Nephron (organoid): ENCODE measurements around the gene TMEM140.
"Not testable (repeated sequence)": the region's sequence is repeated elsewhere in the genome, so short reads cannot be mapped to it uniquely, and the experiment has no call there.

Experiments used
- H3K27ac Mint-ChIP-seq, 3 experiments: 2 replicates each; pipeline ENCODE4 v1.8.0; 2020; ENCODE audit warnings: mixed read lengths in 3 of 3, mild to moderate bottlenecking in 2 of 3, moderate library complexity in 1 of 3
- H3K27me3 Mint-ChIP-seq: 2 replicates; pipeline ENCODE4 v1.8.0; 2021; ENCODE audit warnings: low read depth, mild to moderate bottlenecking, moderate library complexity, mixed read lengths
- H3K36me3 Mint-ChIP-seq: 2 replicates; pipeline ENCODE4 v1.8.0; 2020; ENCODE audit warnings: low read depth, mixed read lengths
- H3K4me1 Mint-ChIP-seq: 2 replicates; pipeline ENCODE4 v1.8.0; 2020; ENCODE audit warnings: mixed read lengths
- H3K4me3 Mint-ChIP-seq, 3 experiments: 2 replicates each; pipeline ENCODE4 v1.8.0; 2020; ENCODE audit warnings: mild to moderate bottlenecking in 3 of 3, mixed read lengths in 3 of 3, moderate library complexity in 2 of 3
- H3K9me3 Mint-ChIP-seq: 2 replicates; pipeline ENCODE4 v1.8.0; 2020; ENCODE audit warnings: mixed read lengths
- TF ChIP-seq, protein P1 (sequence below), 3 experiments: fragments of 200-600 bp; sonication (generic); IDR thresholded peaks; one replicate each; pipeline ENCODE4 v1.5.0; 2021; ENCODE audit warnings: antibody characterized with exemption in 3 of 3; ENCODE audit not compliant: unreplicated experiment in 3 of 3

The TMEM140 gene

DNA sequence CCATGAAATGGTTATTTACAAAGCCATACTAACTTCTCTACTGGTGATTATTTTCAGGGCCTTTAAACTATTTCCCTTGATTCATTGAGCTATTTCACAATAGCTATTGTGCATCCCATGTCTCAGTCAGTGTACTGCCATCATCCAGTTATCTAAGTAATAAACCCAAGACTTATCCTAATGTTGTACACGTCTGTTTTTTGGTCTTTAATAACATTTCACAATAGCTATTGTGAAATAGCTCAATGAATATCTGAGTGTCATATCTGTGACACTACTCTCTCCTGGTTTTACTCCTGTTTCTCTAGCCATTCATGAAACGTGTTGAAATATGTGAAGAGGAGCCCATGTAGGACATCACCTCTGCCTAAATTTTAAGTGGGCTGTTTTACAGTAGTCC is 36.5 kb upstream of the TMEM140 start:
- Mint-ChIP-seq H3K36me3 (no peaks in the 10 kb centered on the region), H3K4me1 (no peaks in the 10 kb centered on the region), H3K27ac (no peak overlapping the region), H3K27me3 (no peaks in the 10 kb centered on the region), H3K4me3 (no peak overlapping the region), H3K9me3 (peaks cover 8% of the 10 kb centered on the region)
- TF ChIP-seq, protein P1, sequence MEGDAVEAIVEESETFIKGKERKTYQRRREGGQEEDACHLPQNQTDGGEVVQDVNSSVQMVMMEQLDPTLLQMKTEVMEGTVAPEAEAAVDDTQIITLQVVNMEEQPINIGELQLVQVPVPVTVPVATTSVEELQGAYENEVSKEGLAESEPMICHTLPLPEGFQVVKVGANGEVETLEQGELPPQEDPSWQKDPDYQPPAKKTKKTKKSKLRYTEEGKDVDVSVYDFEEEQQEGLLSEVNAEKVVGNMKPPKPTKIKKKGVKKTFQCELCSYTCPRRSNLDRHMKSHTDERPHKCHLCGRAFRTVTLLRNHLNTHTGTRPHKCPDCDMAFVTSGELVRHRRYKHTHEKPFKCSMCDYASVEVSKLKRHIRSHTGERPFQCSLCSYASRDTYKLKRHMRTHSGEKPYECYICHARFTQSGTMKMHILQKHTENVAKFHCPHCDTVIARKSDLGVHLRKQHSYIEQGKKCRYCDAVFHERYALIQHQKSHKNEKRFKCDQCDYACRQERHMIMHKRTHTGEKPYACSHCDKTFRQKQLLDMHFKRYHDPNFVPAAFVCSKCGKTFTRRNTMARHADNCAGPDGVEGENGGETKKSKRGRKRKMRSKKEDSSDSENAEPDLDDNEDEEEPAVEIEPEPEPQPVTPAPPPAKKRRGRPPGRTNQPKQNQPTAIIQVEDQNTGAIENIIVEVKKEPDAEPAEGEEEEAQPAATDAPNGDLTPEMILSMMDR (IDR thresholded peaks at IDR 0.05; ENCODE audit: unreplicated experiment in 3 of 3) = no peak

DNA sequence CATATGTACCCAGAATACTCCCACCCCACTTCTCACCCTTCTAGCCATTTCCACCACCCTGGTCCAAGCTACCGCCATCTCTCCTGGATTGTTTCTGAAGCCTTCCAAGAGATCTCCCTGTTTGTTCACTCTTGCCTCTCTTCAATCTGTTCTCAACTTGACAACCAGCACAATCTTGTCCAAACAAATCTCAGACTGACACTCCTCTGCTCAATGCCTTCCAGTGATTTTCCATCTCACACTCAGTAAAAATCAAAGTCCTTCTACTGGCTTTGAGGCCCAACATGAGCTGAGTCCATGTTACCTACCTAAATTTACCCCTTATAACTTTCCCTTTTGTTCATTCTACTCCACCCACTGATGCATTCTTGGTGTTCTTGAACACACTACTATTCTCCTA is 33.2 kb upstream of the TMEM140 start:
- Mint-ChIP-seq H3K9me3 (peaks cover 8% of the 10 kb centered on the region), H3K36me3 (peaks cover 8% of the 10 kb centered on the region), H3K27ac (no peak overlapping the region), H3K4me3 (no peak overlapping the region), H3K27me3 (no peaks in the 10 kb centered on the region), H3K4me1 (no peaks in the 10 kb centered on the region)
- TF ChIP-seq, protein P1 (IDR thresholded peaks at IDR 0.05; ENCODE audit: unreplicated experiment in 3 of 3) = no peak

DNA sequence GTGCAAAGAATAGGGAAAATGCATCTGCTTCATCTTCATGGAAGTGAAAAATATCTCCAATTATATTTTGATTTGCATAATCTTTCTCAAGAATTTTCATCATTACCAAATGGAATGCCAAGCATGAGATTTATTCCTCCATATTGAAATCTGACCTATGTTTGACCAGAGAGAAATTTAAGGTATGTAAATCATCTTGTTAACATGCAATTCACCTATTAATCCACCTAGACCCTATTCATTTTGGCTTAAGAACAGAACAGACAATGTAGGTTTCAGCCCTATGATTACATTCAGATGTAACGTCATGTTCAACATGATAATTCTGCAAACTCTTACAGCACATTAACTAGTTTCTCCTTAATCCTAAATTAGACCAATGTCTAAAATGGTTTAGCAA is 30.8 kb upstream of the TMEM140 start:
- Mint-ChIP-seq H3K36me3 (peaks cover 18% of the 10 kb centered on the region), H3K9me3 (peaks cover 22% of the 10 kb centered on the region), H3K27me3 (no peaks in the 10 kb centered on the region), H3K4me1 (no peaks in the 10 kb centered on the region), H3K4me3 (no peak overlapping the region), H3K27ac (no peak overlapping the region)
- TF ChIP-seq, protein P1 (IDR thresholded peaks at IDR 0.05; ENCODE audit: unreplicated experiment in 3 of 3) = no peak

DNA sequence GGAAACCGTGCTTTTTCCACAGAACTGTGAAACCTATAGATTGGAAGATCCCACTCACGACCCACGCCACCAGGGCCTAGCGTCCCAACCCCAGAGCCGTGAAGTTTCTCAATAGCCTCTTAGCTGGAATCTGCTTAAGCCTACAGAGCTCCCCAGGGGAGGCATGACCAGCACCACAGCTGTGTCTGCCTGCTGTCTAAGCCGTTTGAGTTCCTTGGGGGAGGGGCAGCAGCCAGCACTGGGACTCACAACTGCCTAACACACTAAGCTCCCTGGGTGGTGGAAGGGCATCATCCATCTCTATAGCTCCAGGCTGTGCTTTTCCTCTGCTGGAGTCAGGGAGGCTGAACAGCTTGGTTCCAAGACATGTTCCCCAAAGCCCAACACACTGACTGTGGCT is 26.0 kb upstream of the TMEM140 start:
- peaks cover 41% of the 10 kb centered on the region for H3K9me3 Mint-ChIP-seq

DNA sequence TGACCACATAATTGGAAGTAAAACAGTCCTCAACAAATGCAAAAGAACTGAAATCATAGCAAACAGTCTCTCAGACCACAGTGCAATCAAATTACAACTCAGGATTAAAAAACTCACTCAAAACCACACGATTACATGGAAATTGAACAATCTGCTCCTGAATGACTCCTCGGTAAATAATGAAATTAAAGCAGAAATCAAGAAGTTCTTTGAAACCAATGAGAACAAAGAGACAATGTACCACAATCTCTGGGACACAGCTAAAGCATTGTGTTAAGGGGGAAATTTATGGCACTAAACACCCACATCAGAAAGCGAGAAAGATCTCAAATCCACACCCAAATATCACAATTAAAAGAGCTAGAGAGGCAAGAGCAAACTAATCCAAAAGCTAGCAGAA is 23.2 kb upstream of the TMEM140 start:
- not testable (repeated sequence) for H3K27ac Mint-ChIP-seq
- peaks cover 33% of the 10 kb centered on the region for H3K9me3 Mint-ChIP-seq

More for the DNA sequence above, 26.0 kb upstream of the TMEM140 start:
- Mint-ChIP-seq H3K27me3 (no peaks in the 10 kb centered on the region), H3K4me1 (no peaks in the 10 kb centered on the region), H3K36me3 (peaks cover 18% of the 10 kb centered on the region), H3K4me3 (no peak overlapping the region), H3K27ac (no peak overlapping the region)
- TF ChIP-seq, protein P1 (IDR thresholded peaks at IDR 0.05; ENCODE audit: unreplicated experiment in 3 of 3) = no peak

DNA sequence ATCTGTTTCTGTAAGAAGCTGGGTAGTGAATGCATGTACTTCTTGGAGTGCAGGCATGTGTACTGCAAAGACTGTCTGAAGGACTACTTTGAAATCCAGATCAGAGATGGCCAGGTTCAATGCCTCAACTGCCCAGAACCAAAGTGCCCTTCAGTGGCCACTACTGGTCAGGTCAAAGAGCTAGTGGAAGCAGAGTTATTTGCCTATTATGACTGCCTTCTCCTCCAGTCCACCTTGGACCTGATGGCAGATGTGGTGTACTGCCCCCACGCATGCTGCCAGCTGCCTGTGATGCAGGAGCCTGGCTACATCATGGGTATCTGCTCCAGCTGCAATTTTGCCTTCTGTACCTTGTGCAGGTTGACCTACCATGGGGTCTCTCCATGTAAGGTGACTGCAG is 18.9 kb upstream of the TMEM140 start:
- TF ChIP-seq, protein P1 (IDR thresholded peaks at IDR 0.05; ENCODE audit: unreplicated experiment in 3 of 3) = no peak
- H3K27ac Mint-ChIP-seq = no peak overlapping the region
- no peak overlapping the region for H3K4me3 Mint-ChIP-seq
- H3K27me3 Mint-ChIP-seq = no peaks in the 10 kb centered on the region
- peaks cover 14% of the 10 kb centered on the region for H3K9me3 Mint-ChIP-seq
- peaks cover 4% of the 10 kb centered on the region for H3K36me3 Mint-ChIP-seq
- H3K4me1 Mint-ChIP-seq = no peaks in the 10 kb centered on the region

More for the DNA sequence above, 23.2 kb upstream of the TMEM140 start:
- H3K4me1 Mint-ChIP-seq, H3K27me3 Mint-ChIP-seq, H3K4me3 Mint-ChIP-seq, H3K36me3 Mint-ChIP-seq: not testable (repeated sequence)
